ENCODE measurements around the gene GRM1.

- no peak for TF ChIP-seq CTCF (IDR thresholded peaks at IDR 0.05)
- TF ChIP-seq EZH2 (IDR thresholded peaks at IDR 0.05) = no peak
Observed at GRCh38 chr6:146484411-146484810, 455.5 kb downstream of the GRM1 start.

All from neural progenitor cell (in vitro differentiated cells).